Astrocyte (in vitro differentiated cells and primary cell): ENCODE data around the gene F3.

ENCODE experiments used
- EZH2 ChIP-seq: IDR thresholded peaks from 2 replicates; pipeline ENCODE4 v1.6.1; 2012; ENCODE audit warnings: mild to moderate bottlenecking, low read length, inconsistent platforms; ENCODE audit not compliant: insufficient read depth
- TF ChIP-seq, protein P1 (sequence below): IDR thresholded peaks from 2 replicates; pipeline ENCODE4 v1.5.1; 2011; ENCODE audit warnings: low read depth, mild to moderate bottlenecking, inconsistent platforms, low read length, moderate library complexity; ENCODE audit not compliant: insufficient read depth

DNA sequence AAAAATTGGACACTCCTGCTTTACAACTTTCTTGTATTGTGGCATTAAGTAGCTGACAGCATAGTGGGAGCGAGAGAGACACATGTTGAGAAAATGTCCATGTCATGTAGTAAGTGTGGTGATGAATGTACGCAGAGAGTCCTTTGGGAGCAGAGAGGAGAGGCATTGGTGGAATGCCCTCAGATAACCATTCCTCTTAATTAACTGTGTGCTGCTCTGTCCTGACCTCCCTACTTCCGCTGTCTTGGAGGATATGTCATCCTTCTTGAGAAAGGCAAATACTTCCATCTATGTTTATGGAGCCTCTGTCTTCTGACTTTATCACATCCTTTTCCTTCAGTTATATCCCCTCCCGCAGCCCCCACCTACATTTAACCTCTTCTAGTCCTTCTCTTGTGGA, 38.4 kb downstream of the F3 start:
- TF ChIP-seq, protein P1, sequence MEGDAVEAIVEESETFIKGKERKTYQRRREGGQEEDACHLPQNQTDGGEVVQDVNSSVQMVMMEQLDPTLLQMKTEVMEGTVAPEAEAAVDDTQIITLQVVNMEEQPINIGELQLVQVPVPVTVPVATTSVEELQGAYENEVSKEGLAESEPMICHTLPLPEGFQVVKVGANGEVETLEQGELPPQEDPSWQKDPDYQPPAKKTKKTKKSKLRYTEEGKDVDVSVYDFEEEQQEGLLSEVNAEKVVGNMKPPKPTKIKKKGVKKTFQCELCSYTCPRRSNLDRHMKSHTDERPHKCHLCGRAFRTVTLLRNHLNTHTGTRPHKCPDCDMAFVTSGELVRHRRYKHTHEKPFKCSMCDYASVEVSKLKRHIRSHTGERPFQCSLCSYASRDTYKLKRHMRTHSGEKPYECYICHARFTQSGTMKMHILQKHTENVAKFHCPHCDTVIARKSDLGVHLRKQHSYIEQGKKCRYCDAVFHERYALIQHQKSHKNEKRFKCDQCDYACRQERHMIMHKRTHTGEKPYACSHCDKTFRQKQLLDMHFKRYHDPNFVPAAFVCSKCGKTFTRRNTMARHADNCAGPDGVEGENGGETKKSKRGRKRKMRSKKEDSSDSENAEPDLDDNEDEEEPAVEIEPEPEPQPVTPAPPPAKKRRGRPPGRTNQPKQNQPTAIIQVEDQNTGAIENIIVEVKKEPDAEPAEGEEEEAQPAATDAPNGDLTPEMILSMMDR = no peak
- TF ChIP-seq EZH2 = no peak
